K562 (cell line): ENCODE data around the gene C2CD4D. TPM values are rescaled to one million over a fixed set of nuclear protein-coding genes. Genes with fewer than 3 reads are reported as not detected.

Experiments
- CUX1 ChIP-seq: fragments of 200-800 bp; sonication (Bioruptor generic); IDR thresholded peaks from 2 replicates; pipeline ENCODE4 v1.6.1; 2016; ENCODE audit warnings: missing genetic modification characterization, missing compliant biosample characterization
- ID3 ChIP-seq, 2 experiments: fragments of 250-450 bp in 1 of 2; fragments of 450-650 bp in 1 of 2; sonication (Bioruptor Pico) in 1 of 2; IDR thresholded peaks; 2 replicates each; pipeline versions ENCODE4 v1.6.1 to v1.8.0; 2016 to 2021; ENCODE audit warnings: mild to moderate bottlenecking in 2 of 2, moderate library complexity in 2 of 2, missing compliant biosample characterization in 1 of 2, missing genetic modification characterization in 1 of 2
- UBTF ChIP-seq, 2 experiments: IDR thresholded peaks; 2 replicates each; pipeline ENCODE4 v1.6.1; 2012; ENCODE audit warnings: improper control_type of control experiment in 2 of 2, low read depth in 2 of 2, low read length in 2 of 2, borderline replicate concordance in 1 of 2
- polyA plus RNA-seq, 8 experiments: library from polyadenylated mRNA; depleted of rRNA in 4 of 8; stranded (reverse) in 5 of 8; unstranded in 3 of 8; fragments of >200 nt; fragmentation: Nextera tagmentation in 2 of 8; fragmentation: Illumina TruSeq in 1 of 8; extraction: Ambion mirVana in 2 of 8; extraction: Trizol in 1 of 8; gene quantifications; 2 replicates each; pipeline versions ENCODE4 v1.2.1 to v1.2.3, GENCODE V29; 2011 to 2014; ENCODE audit warnings: inconsistent platforms in 1 of 8, missing spikeins in 1 of 8
- total RNA-seq, 7 experiments: library from RNA; depleted of rRNA in 6 of 7; stranded (reverse); fragments of >200 nt in 6 of 7; fragmentation: Illumina TruSeq in 2 of 7; extraction: Trizol in 2 of 7; gene quantifications; 2 replicates each; pipeline versions ENCODE4 v1.2.1 to v1.2.3, GENCODE V29; 2011 to 2021; ENCODE audit warnings: low replicate concordance in 1 of 7

Gene C2CD4D
- total and polyA plus RNA-seq, 9 of the 15 experiments (the other 6 are each of a cell fraction or from before 2014, with no cell fraction given): not detected

GRCh38 chr1:151803915-151804314 is 35.7 kb downstream of the C2CD4D start (continued):
- TF ChIP-seq UBTF (IDR thresholded peaks at IDR 0.05; ENCODE audit: borderline replicate concordance in 1 of 2, low read depth in 2 of 2, low read length in 2 of 2): no peak
- TF ChIP-seq ID3 (CRISPR knock-in tag; IDR thresholded peaks at IDR 0.05): no peak
- TF ChIP-seq ID3 (tag; IDR thresholded peaks at IDR 0.05): no peak
- TF ChIP-seq CUX1 (CRISPR knock-in tag): no peak
